HepG2 (cell line): ENCODE data around the gene SLC5A6. TPM values are rescaled to one million over a fixed set of nuclear protein-coding genes. Genes with fewer than 3 reads are reported as not detected.

Experiments used
- CAMTA2 ChIP-seq: sonication (generic); formaldehyde crosslinking; IDR thresholded peaks from 2 replicates; pipeline ENCODE4 v1.4.0; 2020; ENCODE audit warnings: mild to moderate bottlenecking, missing genetic modification reagents, borderline replicate concordance
- FOXA1 ChIP-seq, 2 experiments: fragments of 450-650 bp in 1 of 2; sonication (generic) in 1 of 2; formaldehyde crosslinking in 1 of 2; IDR thresholded peaks; 2 replicates each; pipeline versions ENCODE4 v1.4.0 to v1.6.1; 2016 to 2020; ENCODE audit warnings: missing genetic modification reagents in 1 of 2
- FOXA3 ChIP-seq: IDR thresholded peaks from 2 replicates; pipeline ENCODE4 v1.6.1; 2016; ENCODE audit warnings: missing genetic modification reagents, missing compliant biosample characterization
- GABPB1 ChIP-seq: IDR thresholded peaks from 2 replicates; pipeline ENCODE4 v1.6.1; 2016; ENCODE audit warnings: mild to moderate bottlenecking, missing genetic modification reagents, moderate library complexity, missing compliant biosample characterization
- JUNB ChIP-seq: sonication (generic); formaldehyde crosslinking; IDR thresholded peaks from 2 replicates; pipeline ENCODE4 v1.8.0; 2022; ENCODE audit warnings: missing genetic modification reagents, mild to moderate bottlenecking, borderline replicate concordance
- LCORL ChIP-seq, 2 experiments: fragments of 450-650 bp in 1 of 2; sonication (generic) in 1 of 2; formaldehyde crosslinking in 1 of 2; IDR thresholded peaks; 2 replicates each; pipeline versions ENCODE4 v1.5.0 to v1.6.1; 2017 to 2020; ENCODE audit warnings: antibody characterized with exemption in 1 of 2, missing genetic modification reagents in 1 of 2
- MIER3 ChIP-seq: IDR thresholded peaks from 2 replicates; pipeline ENCODE4 v1.6.1; 2016; ENCODE audit warnings: missing compliant biosample characterization, borderline replicate concordance
- NCOR1 ChIP-seq: fragments of 200-600 bp; sonication (generic); IDR thresholded peaks from 2 replicates; pipeline ENCODE4 v1.7.0; 2017; ENCODE audit warnings: antibody characterized with exemption, low read length, borderline replicate concordance
- NFE2L1 ChIP-seq: sonication (generic); formaldehyde crosslinking; IDR thresholded peaks from 2 replicates; pipeline ENCODE4 v1.4.0; 2020; ENCODE audit warnings: missing genetic modification reagents, mild to moderate bottlenecking, borderline replicate concordance
- SMAD3 ChIP-seq: sonication (generic); formaldehyde crosslinking; IDR thresholded peaks from 2 replicates; pipeline ENCODE4 v1.4.0; 2020; ENCODE audit warnings: missing genetic modification reagents
- SOX5 ChIP-seq: IDR thresholded peaks from 2 replicates; pipeline ENCODE4 v1.6.1; 2016; ENCODE audit warnings: borderline replicate concordance
- SOX6 ChIP-seq, 2 experiments: fragments of 450-650 bp in 1 of 2; sonication (generic) in 1 of 2; formaldehyde crosslinking in 1 of 2; IDR thresholded peaks; 2 replicates each; pipeline versions ENCODE4 v1.4.0 to v1.6.1; 2017 to 2020; ENCODE audit warnings: antibody characterized with exemption in 1 of 2, mild to moderate bottlenecking in 1 of 2, missing genetic modification reagents in 1 of 2
- TBX2 ChIP-seq: sonication (generic); formaldehyde crosslinking; IDR thresholded peaks from 2 replicates; pipeline ENCODE4 v1.5.0; 2020; ENCODE audit warnings: missing genetic modification reagents, mild to moderate bottlenecking, borderline replicate concordance
- TEAD2 ChIP-seq: sonication (generic); formaldehyde crosslinking; IDR thresholded peaks from 2 replicates; pipeline ENCODE4 v1.9.0; 2021; ENCODE audit warnings: missing genetic modification reagents
- U2AF1 ChIP-seq: fragments of 200-400 bp; formaldehyde crosslinking; optimal IDR thresholded peaks from 2 replicates; pipeline ENCODE3; 2017; ENCODE audit warnings: mild to moderate bottlenecking, low read depth, low read length
- ZNF501 ChIP-seq: sonication (generic); formaldehyde crosslinking; IDR thresholded peaks from 2 replicates; pipeline ENCODE4 v1.5.1; 2020; ENCODE audit warnings: mild to moderate bottlenecking, moderate library complexity, missing genetic modification reagents
- ZNF644 ChIP-seq: IDR thresholded peaks from 2 replicates; pipeline ENCODE4 v1.6.1; 2016; ENCODE audit warnings: low read depth
- polyA plus RNA-seq, 8 experiments: library from polyadenylated mRNA; depleted of rRNA in 3 of 8; stranded (reverse) in 7 of 8; unstranded in 1 of 8; fragments of >200 nt; fragmentation: Illumina TruSeq in 4 of 8; extraction: Trizol in 4 of 8; gene quantifications; 2 replicates each; pipeline versions ENCODE4 v1.2.1 to v1.2.3, GENCODE V29; 2011 to 2016; ENCODE audit warnings: low read depth in 4 of 8, missing spikeins in 1 of 8, mixed read lengths in 1 of 8; ENCODE audit not compliant: insufficient read depth in 1 of 8
- total RNA-seq, 5 experiments: library from RNA; depleted of rRNA; stranded (reverse); fragments of >200 nt; fragmentation: Illumina TruSeq; extraction: Trizol; gene quantifications; 2 replicates each; pipeline ENCODE4 v1.2.3, GENCODE V29; 2016; ENCODE audit warnings: low read depth in 1 of 5
- TF ChIP-seq, protein P1 (sequence below): IDR thresholded peaks from 2 replicates; pipeline ENCODE4 v1.4.0; 2020; ENCODE audit warnings: mild to moderate bottlenecking, missing genetic modification reagents
- TF ChIP-seq, protein P2 (sequence below), 2 experiments: fragments of 450-650 bp in 1 of 2; sonication (generic) in 1 of 2; formaldehyde crosslinking; IDR thresholded peaks; 2 replicates each; pipeline versions ENCODE4 v1.5.0 to v1.8.0; 2020 to 2022; ENCODE audit warnings: mild to moderate bottlenecking in 1 of 2, missing genetic modification reagents in 1 of 2
- TF ChIP-seq, protein P3 (sequence below): sonication (generic); formaldehyde crosslinking; IDR thresholded peaks from 2 replicates; pipeline ENCODE4 v1.4.0; 2020; ENCODE audit warnings: low read depth, missing genetic modification reagents

SLC5A6 gene
- total and polyA plus RNA-seq, 2 of the 13 experiments (the other 11 are each of a cell fraction or from before 2014, with no cell fraction given), result 135 to 417 TPM

DNA sequence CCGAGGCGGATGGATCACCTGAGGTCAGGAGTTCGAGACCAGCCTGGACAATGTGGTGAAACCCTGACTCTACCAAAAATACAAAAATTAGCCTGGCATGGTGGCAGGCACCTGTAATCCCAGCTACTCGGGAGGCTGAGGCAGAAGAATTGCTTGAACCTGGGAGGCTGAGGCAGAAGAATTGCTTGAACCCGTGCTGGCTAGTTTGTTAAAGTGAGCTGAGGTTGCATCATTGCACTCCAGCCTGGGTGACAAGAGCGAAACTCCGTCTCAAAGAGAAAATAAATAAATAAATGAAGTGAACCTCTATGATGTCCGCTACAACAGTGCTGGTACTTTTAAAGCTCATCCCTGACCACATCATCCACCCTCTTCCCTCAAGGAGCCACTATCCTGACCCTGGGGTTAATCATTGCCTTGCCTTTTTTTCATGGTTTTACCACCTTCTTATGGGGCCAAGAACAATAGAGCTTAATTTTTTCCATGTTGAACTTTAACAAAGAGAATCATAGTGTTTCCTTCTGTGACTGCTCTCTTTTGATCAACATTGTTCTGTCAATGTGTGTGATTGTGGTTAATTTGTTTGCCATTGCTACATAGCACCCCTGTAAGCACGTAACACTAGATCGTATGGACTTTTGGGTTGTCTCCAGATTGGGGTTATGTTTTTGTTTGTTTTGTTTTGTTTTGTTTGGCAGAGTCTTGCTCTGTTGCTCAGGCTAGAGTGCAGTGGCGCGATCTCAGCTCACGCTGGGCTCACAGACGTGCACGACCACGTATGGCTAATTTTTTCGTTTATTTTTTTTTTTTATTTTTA, 17.3 kb downstream of the SLC5A6 start (continued):
- TF ChIP-seq, protein P1, sequence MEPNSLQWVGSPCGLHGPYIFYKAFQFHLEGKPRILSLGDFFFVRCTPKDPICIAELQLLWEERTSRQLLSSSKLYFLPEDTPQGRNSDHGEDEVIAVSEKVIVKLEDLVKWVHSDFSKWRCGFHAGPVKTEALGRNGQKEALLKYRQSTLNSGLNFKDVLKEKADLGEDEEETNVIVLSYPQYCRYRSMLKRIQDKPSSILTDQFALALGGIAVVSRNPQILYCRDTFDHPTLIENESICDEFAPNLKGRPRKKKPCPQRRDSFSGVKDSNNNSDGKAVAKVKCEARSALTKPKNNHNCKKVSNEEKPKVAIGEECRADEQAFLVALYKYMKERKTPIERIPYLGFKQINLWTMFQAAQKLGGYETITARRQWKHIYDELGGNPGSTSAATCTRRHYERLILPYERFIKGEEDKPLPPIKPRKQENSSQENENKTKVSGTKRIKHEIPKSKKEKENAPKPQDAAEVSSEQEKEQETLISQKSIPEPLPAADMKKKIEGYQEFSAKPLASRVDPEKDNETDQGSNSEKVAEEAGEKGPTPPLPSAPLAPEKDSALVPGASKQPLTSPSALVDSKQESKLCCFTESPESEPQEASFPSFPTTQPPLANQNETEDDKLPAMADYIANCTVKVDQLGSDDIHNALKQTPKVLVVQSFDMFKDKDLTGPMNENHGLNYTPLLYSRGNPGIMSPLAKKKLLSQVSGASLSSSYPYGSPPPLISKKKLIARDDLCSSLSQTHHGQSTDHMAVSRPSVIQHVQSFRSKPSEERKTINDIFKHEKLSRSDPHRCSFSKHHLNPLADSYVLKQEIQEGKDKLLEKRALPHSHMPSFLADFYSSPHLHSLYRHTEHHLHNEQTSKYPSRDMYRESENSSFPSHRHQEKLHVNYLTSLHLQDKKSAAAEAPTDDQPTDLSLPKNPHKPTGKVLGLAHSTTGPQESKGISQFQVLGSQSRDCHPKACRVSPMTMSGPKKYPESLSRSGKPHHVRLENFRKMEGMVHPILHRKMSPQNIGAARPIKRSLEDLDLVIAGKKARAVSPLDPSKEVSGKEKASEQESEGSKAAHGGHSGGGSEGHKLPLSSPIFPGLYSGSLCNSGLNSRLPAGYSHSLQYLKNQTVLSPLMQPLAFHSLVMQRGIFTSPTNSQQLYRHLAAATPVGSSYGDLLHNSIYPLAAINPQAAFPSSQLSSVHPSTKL (CRISPR knock-in tag), result peak; percentile 64
- peak; percentile 100 for TF ChIP-seq SOX5 (CRISPR knock-in tag)
- TF ChIP-seq, protein P2, sequence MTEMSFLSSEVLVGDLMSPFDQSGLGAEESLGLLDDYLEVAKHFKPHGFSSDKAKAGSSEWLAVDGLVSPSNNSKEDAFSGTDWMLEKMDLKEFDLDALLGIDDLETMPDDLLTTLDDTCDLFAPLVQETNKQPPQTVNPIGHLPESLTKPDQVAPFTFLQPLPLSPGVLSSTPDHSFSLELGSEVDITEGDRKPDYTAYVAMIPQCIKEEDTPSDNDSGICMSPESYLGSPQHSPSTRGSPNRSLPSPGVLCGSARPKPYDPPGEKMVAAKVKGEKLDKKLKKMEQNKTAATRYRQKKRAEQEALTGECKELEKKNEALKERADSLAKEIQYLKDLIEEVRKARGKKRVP (CRISPR knock-in tag; IDR thresholded peaks at IDR 0.05), result peak in 1 of 2 experiments; percentile 85; a peak in 2 of 4 replicates
- TF ChIP-seq GABPB1, result no peak
- peak; percentile 44; the same call in 1 of the 2 replicates for TF ChIP-seq FOXA1 (IDR thresholded peaks at IDR 0.05)
- no peak; the same call in 1 of the 2 replicates for TF ChIP-seq FOXA1 (CRISPR knock-in tag; IDR thresholded peaks at IDR 0.05)
- TF ChIP-seq TBX2, result 0 out of 2 replicates have a peak, but pooled peaks have one; percentile 30
- TF ChIP-seq TEAD2 (CRISPR knock-in tag), result no peak
- no peak for TF ChIP-seq U2AF1
- TF ChIP-seq JUNB (CRISPR knock-in tag), result no peak
- 0 out of 2 replicates have a peak, but pooled peaks have one; percentile 47 for TF ChIP-seq CAMTA2 (CRISPR knock-in tag)
- TF ChIP-seq FOXA3, result peak; percentile 52
- peak; percentile 52 for TF ChIP-seq ZNF644 (CRISPR knock-in tag)
- peak; percentile 73; the same call in 1 of the 2 replicates for TF ChIP-seq NCOR1
- TF ChIP-seq MIER3, result peak; percentile 50; the same call in 1 of the 2 replicates
- peak; percentile 19; the same call in 1 of the 2 replicates for TF ChIP-seq SMAD3
- TF ChIP-seq, protein P3, sequence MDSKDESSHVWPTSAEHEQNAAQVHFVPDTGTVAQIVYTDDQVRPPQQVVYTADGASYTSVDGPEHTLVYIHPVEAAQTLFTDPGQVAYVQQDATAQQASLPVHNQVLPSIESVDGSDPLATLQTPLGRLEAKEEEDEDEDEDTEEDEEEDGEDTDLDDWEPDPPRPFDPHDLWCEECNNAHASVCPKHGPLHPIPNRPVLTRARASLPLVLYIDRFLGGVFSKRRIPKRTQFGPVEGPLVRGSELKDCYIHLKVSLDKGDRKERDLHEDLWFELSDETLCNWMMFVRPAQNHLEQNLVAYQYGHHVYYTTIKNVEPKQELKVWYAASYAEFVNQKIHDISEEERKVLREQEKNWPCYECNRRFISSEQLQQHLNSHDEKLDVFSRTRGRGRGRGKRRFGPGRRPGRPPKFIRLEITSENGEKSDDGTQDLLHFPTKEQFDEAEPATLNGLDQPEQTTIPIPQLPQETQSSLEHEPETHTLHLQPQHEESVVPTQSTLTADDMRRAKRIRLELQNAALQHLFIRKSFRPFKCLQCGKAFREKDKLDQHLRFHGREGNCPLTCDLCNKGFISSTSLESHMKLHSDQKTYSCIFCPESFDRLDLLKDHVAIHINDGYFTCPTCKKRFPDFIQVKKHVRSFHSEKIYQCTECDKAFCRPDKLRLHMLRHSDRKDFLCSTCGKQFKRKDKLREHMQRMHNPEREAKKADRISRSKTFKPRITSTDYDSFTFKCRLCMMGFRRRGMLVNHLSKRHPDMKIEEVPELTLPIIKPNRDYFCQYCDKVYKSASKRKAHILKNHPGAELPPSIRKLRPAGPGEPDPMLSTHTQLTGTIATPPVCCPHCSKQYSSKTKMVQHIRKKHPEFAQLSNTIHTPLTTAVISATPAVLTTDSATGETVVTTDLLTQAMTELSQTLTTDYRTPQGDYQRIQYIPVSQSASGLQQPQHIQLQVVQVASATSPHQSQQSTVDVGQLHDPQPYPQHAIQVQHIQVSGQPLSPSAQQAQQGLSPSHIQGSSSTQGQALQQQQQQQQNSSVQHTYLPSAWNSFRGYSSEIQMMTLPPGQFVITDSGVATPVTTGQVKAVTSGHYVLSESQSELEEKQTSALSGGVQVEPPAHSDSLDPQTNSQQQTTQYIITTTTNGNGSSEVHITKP (CRISPR knock-in tag), result 0 out of 2 replicates have a peak, but pooled peaks have one; percentile 35
- TF ChIP-seq LCORL (IDR thresholded peaks at IDR 0.05), result peak; percentile 90
- TF ChIP-seq LCORL (CRISPR knock-in tag; IDR thresholded peaks at IDR 0.05), result peak; percentile 48; the same call in 1 of the 2 replicates
- peak; percentile 25 for TF ChIP-seq ZNF501 (CRISPR knock-in tag)
- no peak for TF ChIP-seq SOX6 (IDR thresholded peaks at IDR 0.05)
- TF ChIP-seq SOX6 (CRISPR knock-in tag; IDR thresholded peaks at IDR 0.05), result peak; percentile 93
- TF ChIP-seq NFE2L1 (CRISPR knock-in tag), result no peak
